ENCODE results near the gene PTP4A2.

Gene PTP4A2

DNA sequence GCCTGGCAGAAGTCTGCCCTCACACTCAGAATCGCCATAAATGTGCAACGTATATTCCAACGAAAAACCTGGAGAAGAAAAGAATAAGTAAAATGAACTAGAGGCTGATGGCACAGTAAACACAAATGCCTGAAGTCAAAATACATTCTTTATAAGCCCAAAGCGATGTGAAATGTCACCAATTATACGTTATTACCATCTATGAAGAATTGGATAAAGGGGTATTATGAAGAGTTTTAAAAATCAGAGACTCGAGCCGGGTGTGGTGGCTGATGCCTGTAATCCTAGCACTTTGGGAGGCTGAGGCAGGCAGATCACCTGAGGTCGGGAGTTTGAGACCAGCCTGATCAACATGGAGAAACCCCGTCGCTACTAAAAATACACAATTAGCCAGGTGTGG lies 18.6 kb downstream of the PTP4A2 start:
- H3K4me3 ChIP-seq (ENCODE audit: low read length), result no peak overlapping the region
- DNase-seq (ENCODE audit: low read depth), result no peak
- TF ChIP-seq, protein P1, sequence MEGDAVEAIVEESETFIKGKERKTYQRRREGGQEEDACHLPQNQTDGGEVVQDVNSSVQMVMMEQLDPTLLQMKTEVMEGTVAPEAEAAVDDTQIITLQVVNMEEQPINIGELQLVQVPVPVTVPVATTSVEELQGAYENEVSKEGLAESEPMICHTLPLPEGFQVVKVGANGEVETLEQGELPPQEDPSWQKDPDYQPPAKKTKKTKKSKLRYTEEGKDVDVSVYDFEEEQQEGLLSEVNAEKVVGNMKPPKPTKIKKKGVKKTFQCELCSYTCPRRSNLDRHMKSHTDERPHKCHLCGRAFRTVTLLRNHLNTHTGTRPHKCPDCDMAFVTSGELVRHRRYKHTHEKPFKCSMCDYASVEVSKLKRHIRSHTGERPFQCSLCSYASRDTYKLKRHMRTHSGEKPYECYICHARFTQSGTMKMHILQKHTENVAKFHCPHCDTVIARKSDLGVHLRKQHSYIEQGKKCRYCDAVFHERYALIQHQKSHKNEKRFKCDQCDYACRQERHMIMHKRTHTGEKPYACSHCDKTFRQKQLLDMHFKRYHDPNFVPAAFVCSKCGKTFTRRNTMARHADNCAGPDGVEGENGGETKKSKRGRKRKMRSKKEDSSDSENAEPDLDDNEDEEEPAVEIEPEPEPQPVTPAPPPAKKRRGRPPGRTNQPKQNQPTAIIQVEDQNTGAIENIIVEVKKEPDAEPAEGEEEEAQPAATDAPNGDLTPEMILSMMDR (conservative IDR thresholded peaks at IDR 0.05; ENCODE audit: low read depth, low read length), result no peak

DNA sequence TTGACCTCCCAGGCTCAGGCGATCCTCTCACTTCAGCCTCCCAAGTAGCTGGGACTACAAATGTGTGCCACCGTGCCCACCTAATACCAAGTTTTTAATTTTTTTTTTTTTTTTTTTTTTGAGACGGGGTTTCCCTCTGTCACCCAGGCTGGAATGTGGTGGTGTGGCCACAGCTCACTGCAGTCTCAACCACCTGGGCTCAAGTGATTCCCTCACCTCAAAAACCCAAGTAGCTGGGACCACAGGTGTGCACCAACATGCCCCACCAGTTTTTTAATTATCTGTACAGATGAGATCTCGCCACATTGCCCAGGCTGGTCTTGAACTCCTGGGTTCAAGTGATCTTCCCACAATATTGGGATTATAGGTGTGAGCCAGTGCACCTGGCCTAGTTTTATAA lies 22.7 kb downstream of the PTP4A2 start:
- TF ChIP-seq, protein P1 (conservative IDR thresholded peaks at IDR 0.05; ENCODE audit: low read depth, low read length), result no peak
- H3K4me3 ChIP-seq (ENCODE audit: low read length), result no peak overlapping the region
- no peak for DNase-seq (ENCODE audit: low read depth)

DNA sequence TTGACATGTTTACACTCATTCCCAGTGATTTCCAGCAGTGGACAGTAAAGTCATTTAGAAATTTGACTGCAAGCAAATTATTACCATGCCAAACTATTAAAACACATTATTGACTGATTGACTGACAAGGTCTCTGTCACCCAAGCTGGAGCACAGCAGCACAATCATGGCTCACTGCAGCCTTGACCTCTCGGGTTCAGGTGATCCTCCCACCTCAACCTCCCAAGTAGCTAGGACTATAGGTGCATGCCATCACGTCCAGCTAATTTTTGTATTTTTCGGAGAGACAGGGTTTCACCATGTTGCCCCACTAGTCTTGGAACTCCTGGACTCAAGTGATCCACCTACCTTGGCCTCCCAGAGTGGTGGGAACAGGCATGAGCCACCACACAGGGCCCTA lies 24.2 kb downstream of the PTP4A2 start:
- no peak for DNase-seq (ENCODE audit: low read depth)
- no peak overlapping the region for H3K4me3 ChIP-seq (ENCODE audit: low read length)
- TF ChIP-seq, protein P1 (conservative IDR thresholded peaks at IDR 0.05; ENCODE audit: low read depth, low read length), result no peak

DNA sequence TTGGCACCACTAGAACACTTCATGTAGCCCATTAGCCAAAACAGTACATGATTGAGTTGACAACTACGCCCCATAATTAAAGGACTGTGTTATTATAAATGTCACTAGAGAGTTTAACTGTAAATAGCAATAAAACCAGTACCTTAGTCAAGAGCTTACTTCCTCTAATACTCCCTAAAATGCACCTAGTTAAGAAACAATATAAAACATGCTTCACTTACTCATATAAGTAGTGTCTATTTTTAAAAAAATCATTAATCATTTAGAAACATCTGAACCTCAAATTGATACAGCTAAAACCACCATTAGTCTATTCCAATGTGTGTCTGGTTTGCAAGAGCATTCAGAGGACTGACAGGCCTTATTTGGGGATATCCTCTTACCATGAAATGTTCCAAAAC lies 25.3 kb downstream of the PTP4A2 start:
- DNase-seq (ENCODE audit: low read depth), result no peak
- H3K4me3 ChIP-seq (ENCODE audit: low read length), result no peak overlapping the region

DNA sequence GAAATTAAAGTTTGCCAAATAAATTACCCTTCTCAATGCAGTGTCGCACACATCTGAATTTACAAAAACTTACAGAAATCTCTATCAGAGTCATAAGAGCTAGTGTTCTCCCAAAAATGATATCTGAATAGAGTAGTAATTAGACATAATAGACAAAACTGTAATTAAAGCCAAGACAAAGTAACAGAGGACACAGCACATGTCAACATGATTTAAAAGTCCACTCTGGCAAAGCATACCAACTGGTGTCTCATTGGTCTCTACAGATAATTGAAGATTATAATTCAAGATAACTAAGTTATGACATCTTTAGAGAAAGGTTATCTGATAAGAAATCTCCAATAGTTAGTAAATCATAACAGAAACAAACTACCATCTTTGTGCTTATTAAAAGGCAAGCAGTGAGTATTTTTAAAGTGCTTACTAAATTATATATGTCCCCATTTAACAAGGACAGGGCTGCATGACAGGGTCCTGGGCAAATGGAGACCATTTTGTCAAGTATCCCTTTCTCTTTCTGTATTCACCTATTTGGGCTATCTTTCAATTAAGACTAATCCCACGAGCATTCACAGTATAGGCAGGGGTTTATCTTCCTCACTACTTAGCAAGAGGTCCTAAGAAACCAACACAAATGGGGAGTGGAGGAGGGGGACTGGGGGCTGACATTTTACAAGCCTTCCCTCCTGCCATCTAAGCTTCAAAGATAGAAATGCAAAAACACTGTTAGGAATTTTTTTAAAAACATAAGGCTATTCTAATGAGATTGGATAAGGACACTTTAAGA lies 26.0 kb downstream of the PTP4A2 start:
- TF ChIP-seq, protein P1 (conservative IDR thresholded peaks at IDR 0.05; ENCODE audit: low read depth, low read length), result no peak
- no peak for DNase-seq (ENCODE audit: low read depth)
- H3K4me3 ChIP-seq (ENCODE audit: low read length), result no peak overlapping the region

More for the DNA sequence above, 25.3 kb downstream of the PTP4A2 start:
- TF ChIP-seq, protein P1 (conservative IDR thresholded peaks at IDR 0.05; ENCODE audit: low read depth, low read length), result no peak

DNA sequence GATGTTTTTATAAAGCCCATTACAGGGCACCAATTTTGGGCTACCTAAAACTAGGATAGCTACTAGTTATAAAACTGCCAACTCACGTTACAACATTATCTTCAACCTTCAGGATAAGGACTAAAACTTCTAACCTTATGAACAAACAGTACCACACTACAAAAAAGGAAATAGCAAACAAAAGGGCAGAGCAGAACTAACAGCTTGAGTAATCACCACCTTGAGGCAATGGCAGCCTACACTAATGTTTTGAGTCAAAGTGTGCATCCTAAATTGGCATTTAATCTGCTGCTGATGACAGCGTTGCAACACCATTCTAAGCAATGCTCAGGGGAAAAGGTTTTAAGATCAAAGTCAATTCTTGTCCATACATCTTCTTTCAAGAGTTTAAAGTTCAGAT lies 27.2 kb downstream of the PTP4A2 start:
- TF ChIP-seq, protein P1 (conservative IDR thresholded peaks at IDR 0.05; ENCODE audit: low read depth, low read length), result no peak

DNA sequence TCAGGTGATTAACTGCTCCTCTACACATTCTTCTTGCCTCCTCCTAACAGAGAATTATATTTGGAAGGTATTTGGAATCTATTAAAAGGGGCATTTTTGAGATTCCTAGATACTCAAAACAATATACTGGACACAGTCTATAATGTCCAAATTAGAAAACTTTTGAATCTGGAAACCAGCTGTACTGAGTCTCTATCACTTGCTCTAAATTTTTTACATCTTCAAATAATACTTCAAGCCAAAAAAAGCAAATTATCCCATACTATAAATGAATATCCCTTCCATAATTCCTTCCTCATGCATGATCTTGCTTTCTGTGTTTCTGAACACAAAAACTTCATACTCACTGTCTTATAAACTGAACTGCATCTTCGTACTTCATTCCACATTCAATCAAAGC lies 28.5 kb downstream of the PTP4A2 start:
- DNase-seq (ENCODE audit: low read depth), result no peak
- no peak overlapping the region for H3K4me3 ChIP-seq (ENCODE audit: low read length)
- TF ChIP-seq, protein P1 (conservative IDR thresholded peaks at IDR 0.05; ENCODE audit: low read depth, low read length), result no peak

More for the DNA sequence above, 27.2 kb downstream of the PTP4A2 start:
- no peak overlapping the region for H3K4me3 ChIP-seq (ENCODE audit: low read length)
- no peak for DNase-seq (ENCODE audit: low read depth)

Data from retinal pigment epithelial cell (primary cell).